Upper lobe of left lung (tissue), 6 donors: ENCODE data around the gene KAT6B. TPM values are rescaled to one million over a fixed set of nuclear protein-coding genes. Genes with fewer than 3 reads are reported as not detected.
A peak's percentile ranks its signal among the peaks of the same experiment; 100 is the strongest.

Experiments
- ATAC-seq, 2 donors: fragments of 200-7000 bp; cut with Tn5 transposase; one replicate each; pipeline ENCODE4 v1.9.1; 2022; ENCODE audit warnings: mild to moderate bottlenecking in 2 of 2, moderate library complexity in 2 of 2; ENCODE audit not compliant: low FRiP score in 2 of 2
- DNase-seq, 2 donors: peaks; one replicate each; pipeline ENCODE4 v3.0.0-alpha.2; 2019 to 2020
- H3K27ac ChIP-seq, 4 donors: fragments of 200-600 bp; sonication (generic); one replicate each; pipeline ENCODE4 v1.5.1; 2016 to 2019
- H3K27me3 ChIP-seq, 4 donors: fragments of 200-600 bp; sonication (generic); one replicate each; pipeline ENCODE4 v1.5.1; 2017 to 2019
- H3K36me3 ChIP-seq, 4 donors: fragments of 200-600 bp; sonication (generic); one replicate each; pipeline ENCODE4 v1.5.1; 2016 to 2019
- H3K4me1 ChIP-seq, 4 donors: fragments of 200-600 bp; sonication (generic); one replicate each; pipeline ENCODE4 v1.5.1; 2018 to 2019
- H3K4me3 ChIP-seq, 4 donors: fragments of 200-600 bp; sonication (generic); one replicate each; pipeline ENCODE4 v1.5.1; 2017 to 2019; ENCODE audit warnings: mild to moderate bottlenecking in 2 of 4, moderate library complexity in 1 of 4
- H3K9me3 ChIP-seq, 4 donors: fragments of 200-600 bp; sonication (generic); one replicate each; pipeline ENCODE4 v1.5.1; 2018 to 2019
- CTCF ChIP-seq, 6 experiments: fragments of 450-650 bp in 4 of 6; fragments of 200-600 bp in 2 of 6; sonication (generic) in 2 of 6; IDR thresholded peaks; one replicate each; pipeline ENCODE4 v1.5.1; 2016 to 2019; ENCODE audit warnings: antibody characterized with exemption in 6 of 6
- EP300 ChIP-seq, 4 donors: sonication (generic); formaldehyde crosslinking; IDR thresholded peaks; one replicate each; pipeline ENCODE4 v1.5.1; 2017; ENCODE audit warnings: antibody characterized with exemption in 4 of 4, control low read depth in 2 of 4
- POLR2A ChIP-seq, 4 donors: fragments of 450-650 bp; IDR thresholded peaks; one replicate each; pipeline ENCODE4 v1.5.1; 2016 to 2017; ENCODE audit warnings: antibody characterized with exemption in 4 of 4, mild to moderate bottlenecking in 2 of 4
- POLR2AphosphoS5 ChIP-seq, 2 donors: sonication (generic); formaldehyde crosslinking; IDR thresholded peaks; one replicate each; pipeline ENCODE4 v1.5.1; 2017; ENCODE audit warnings: antibody characterized with exemption in 2 of 2
- WGBS, 2 donors: methylation state at CpG; one replicate each; pipeline ENCODE4 v1.1.5; 2017 to 2018; 5-methylcytosine and 5-hydroxymethylcytosine counted together
- total RNA-seq, 6 donors: library from RNA; depleted of rRNA in 4 of 6; stranded (reverse); fragments of >200 nt in 4 of 6; gene quantifications; one replicate each; pipeline versions ENCODE4 v1.1.0 to v1.2.1, GENCODE V29; 2016 to 2021
- donor health status: DM: no; HTN: no; CAD: no; lungs with moderate emphysema.
- donor health status: DM: no; HTN: yes; CAD: no; lungs with severe emphysema.

The KAT6B gene
- total RNA-seq, 6 donors from 2014 or later = 35.2 to 78.4 (median 38.0) TPM

- Histone ChIP-seq H3K27ac (no peak overlapping the region), H3K4me3 (no peak overlapping the region), H3K9me3 (no peaks in the 10 kb centered on the region), H3K36me3 (no peaks in the 10 kb centered on the region), H3K27me3 (no peaks in the 10 kb centered on the region), H3K4me1 (peaks cover 0 to under 1% (median 0%) of the 10 kb centered on the region in 4 donors)
- no peak for ATAC-seq
- TF ChIP-seq POLR2AphosphoS5 (IDR thresholded peaks at IDR 0.05) (no peak), CTCF (IDR thresholded peaks at IDR 0.05) (no peak), POLR2A (IDR thresholded peaks at IDR 0.05) (no peak), EP300 (IDR thresholded peaks at IDR 0.05) (no peak)
- WGBS, 2 donors = 66 to 71% methylated on average over 3 of the region's 3 CpGs
- no peak for DNase-seq
Observed at GRCh38 chr10:75002967-75003594, 176.7 kb downstream of the KAT6B start.

GRCh38 chr10:75003891-75004290 lies 177.5 kb downstream of the KAT6B start:
- no peak for DNase-seq
- WGBS, 2 donors = 57 to 70% methylated on average over 2 of the region's 2 CpGs
- ATAC-seq = no peak

DNA sequence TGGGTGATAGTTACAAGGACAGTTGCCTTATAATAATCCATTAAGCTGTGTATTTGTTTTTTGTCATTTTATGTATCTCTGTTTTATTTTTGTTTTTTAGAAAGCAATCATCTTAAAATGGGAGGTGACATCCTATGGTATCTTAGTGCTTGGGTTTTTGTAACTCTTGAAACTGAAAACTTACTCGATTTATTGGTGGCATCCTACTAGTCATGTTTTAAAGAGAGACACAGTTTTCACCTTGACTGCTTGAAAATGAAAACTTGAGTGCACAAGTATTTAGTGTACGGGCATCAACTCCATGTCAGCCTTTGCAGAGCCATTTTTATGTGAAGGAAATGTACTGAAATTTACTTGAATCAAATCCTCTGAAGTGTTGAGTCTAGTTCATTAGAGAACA lies 181.2 kb downstream of the KAT6B start:
- Histone ChIP-seq H3K27me3 (no peaks in the 10 kb centered on the region), H3K4me1 (peaks cover 0 to 10% (median 0%) of the 10 kb centered on the region in 4 donors), H3K36me3 (no peaks in the 10 kb centered on the region), H3K27ac (no peak overlapping the region), H3K4me3 (no peak overlapping the region), H3K9me3 (no peaks in the 10 kb centered on the region)
- ATAC-seq (no peak), DNase-seq (no peak)
- TF ChIP-seq POLR2AphosphoS5 (IDR thresholded peaks at IDR 0.05) = no peak
- no peak for TF ChIP-seq POLR2A (IDR thresholded peaks at IDR 0.05)
- no peak for TF ChIP-seq CTCF (IDR thresholded peaks at IDR 0.05)
- no peak for TF ChIP-seq EP300 (IDR thresholded peaks at IDR 0.05)
- 68 to 77% methylated on average over 2 of the region's 2 CpGs for WGBS, 2 donors

More at GRCh38 chr10:75003891-75004290, 177.5 kb downstream of the KAT6B start:
- Histone ChIP-seq H3K4me3 (no peak overlapping the region), H3K27ac (no peak overlapping the region), H3K9me3 (no peaks in the 10 kb centered on the region), H3K4me1 (peaks cover 0 to 8% (median 0%) of the 10 kb centered on the region in 4 donors), H3K27me3 (no peaks in the 10 kb centered on the region), H3K36me3 (no peaks in the 10 kb centered on the region)
- no peak for TF ChIP-seq CTCF (IDR thresholded peaks at IDR 0.05)
- no peak for TF ChIP-seq POLR2AphosphoS5 (IDR thresholded peaks at IDR 0.05)
- TF ChIP-seq EP300 (IDR thresholded peaks at IDR 0.05) = no peak
- no peak for TF ChIP-seq POLR2A (IDR thresholded peaks at IDR 0.05)

- 57 to 61% methylated on average over 1 of the region's 1 CpG for WGBS, 2 donors
- Histone ChIP-seq H3K27me3 (no peaks in the 10 kb centered on the region), H3K27ac (no peak overlapping the region), H3K9me3 (no peaks in the 10 kb centered on the region), H3K36me3 (no peaks in the 10 kb centered on the region), H3K4me1 (peaks cover 0 to 10% (median 5%) of the 10 kb centered on the region in 4 donors), H3K4me3 (no peak overlapping the region)
- DNase-seq (no peak), ATAC-seq (no peak)
- TF ChIP-seq POLR2A (IDR thresholded peaks at IDR 0.05) = no peak
- TF ChIP-seq CTCF (IDR thresholded peaks at IDR 0.05) = no peak
- TF ChIP-seq POLR2AphosphoS5 (IDR thresholded peaks at IDR 0.05) = no peak
- TF ChIP-seq EP300 (IDR thresholded peaks at IDR 0.05) = no peak
Observed at GRCh38 chr10:75008952-75009351, 182.6 kb downstream of the KAT6B start.

GRCh38 chr10:75009426-75009825 lies 183.0 kb downstream of the KAT6B start:
- TF ChIP-seq POLR2AphosphoS5 (IDR thresholded peaks at IDR 0.05) (no peak), EP300 (IDR thresholded peaks at IDR 0.05) (no peak), POLR2A (IDR thresholded peaks at IDR 0.05) (no peak), CTCF (IDR thresholded peaks at IDR 0.05) (no peak)

More at GRCh38 chr10:75009426-75009825, 183.0 kb downstream of the KAT6B start:
- ATAC-seq = no peak
- Histone ChIP-seq H3K9me3 (no peaks in the 10 kb centered on the region), H3K4me1 (peaks cover 0 to 10% (median 8%) of the 10 kb centered on the region in 4 donors), H3K27ac (peak overlapping the region in 1 of 4 donors; percentile 40), H3K27me3 (no peaks in the 10 kb centered on the region), H3K4me3 (no peak overlapping the region), H3K36me3 (no peaks in the 10 kb centered on the region)
- WGBS, 2 donors = 79 to 97% methylated on average over 5 of the region's 5 CpGs
- no peak for DNase-seq
